Gastroesophageal sphincter (tissue), 3 donors: ENCODE measurements around the gene NMRK1.

Experiments used
- EP300 ChIP-seq: sonication (generic); formaldehyde crosslinking; IDR thresholded peaks from one replicate; pipeline ENCODE4 v1.6.1; 2017; ENCODE audit warnings: antibody characterized with exemption, mild to moderate bottlenecking
- POLR2A ChIP-seq, 2 donors: fragments of 450-650 bp; IDR thresholded peaks; one replicate each; pipeline ENCODE4 v1.6.1; 2017; ENCODE audit warnings: antibody characterized with exemption in 2 of 2, mild to moderate bottlenecking in 2 of 2, moderate library complexity in 1 of 2
- POLR2AphosphoS5 ChIP-seq: sonication (generic); formaldehyde crosslinking; IDR thresholded peaks from one replicate; pipeline ENCODE4 v1.6.1; 2017; ENCODE audit warnings: antibody characterized with exemption
- TF ChIP-seq, protein P1 (sequence below), 4 experiments: fragments of 200-600 bp in 2 of 4; fragments of 450-650 bp in 2 of 4; sonication (generic) in 1 of 4; IDR thresholded peaks; one replicate each; pipeline ENCODE4 v1.5.1; 2017 to 2019; ENCODE audit warnings: antibody characterized with exemption in 4 of 4, mild to moderate bottlenecking in 2 of 4, moderate library complexity in 2 of 4

DNA sequence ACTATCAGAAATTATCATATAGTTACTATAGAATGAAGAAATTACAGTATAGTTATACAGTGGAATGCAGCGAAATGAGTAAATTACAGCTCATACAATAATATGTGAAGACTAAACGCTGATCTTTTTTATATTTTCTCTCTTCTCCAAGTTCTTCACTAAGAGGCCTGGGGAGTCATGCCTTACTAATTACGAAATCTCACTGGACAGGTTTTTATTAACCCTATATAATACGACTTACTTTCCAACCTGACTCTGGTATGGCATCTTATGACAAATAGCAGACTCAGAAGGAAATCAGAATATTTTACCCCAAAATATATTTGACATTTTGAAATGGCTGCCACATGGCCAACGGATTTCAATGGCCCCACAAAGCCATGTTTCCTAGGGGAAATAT is 68.9 kb downstream of the NMRK1 start:
- TF ChIP-seq, protein P1, sequence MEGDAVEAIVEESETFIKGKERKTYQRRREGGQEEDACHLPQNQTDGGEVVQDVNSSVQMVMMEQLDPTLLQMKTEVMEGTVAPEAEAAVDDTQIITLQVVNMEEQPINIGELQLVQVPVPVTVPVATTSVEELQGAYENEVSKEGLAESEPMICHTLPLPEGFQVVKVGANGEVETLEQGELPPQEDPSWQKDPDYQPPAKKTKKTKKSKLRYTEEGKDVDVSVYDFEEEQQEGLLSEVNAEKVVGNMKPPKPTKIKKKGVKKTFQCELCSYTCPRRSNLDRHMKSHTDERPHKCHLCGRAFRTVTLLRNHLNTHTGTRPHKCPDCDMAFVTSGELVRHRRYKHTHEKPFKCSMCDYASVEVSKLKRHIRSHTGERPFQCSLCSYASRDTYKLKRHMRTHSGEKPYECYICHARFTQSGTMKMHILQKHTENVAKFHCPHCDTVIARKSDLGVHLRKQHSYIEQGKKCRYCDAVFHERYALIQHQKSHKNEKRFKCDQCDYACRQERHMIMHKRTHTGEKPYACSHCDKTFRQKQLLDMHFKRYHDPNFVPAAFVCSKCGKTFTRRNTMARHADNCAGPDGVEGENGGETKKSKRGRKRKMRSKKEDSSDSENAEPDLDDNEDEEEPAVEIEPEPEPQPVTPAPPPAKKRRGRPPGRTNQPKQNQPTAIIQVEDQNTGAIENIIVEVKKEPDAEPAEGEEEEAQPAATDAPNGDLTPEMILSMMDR (IDR thresholded peaks at IDR 0.05) = no peak
- no peak for TF ChIP-seq POLR2A (IDR thresholded peaks at IDR 0.05)
- no peak for TF ChIP-seq EP300
- no peak for TF ChIP-seq POLR2AphosphoS5
